Mesodermal cell (in vitro differentiated cells): ENCODE measurements around the gene TRIM25.

Experiments used
- H3K27ac ChIP-seq: 2 replicates; pipeline ENCODE4 v1.7.0; 2013; ENCODE audit warnings: mild to moderate bottlenecking, low read depth, low read length, moderate library complexity; ENCODE audit not compliant: severe bottlenecking
- H3K36me3 ChIP-seq: 2 replicates; pipeline ENCODE4 v1.7.1; 2013; ENCODE audit warnings: mild to moderate bottlenecking, low read length, moderate library complexity; ENCODE audit not compliant: control insufficient read depth, insufficient read depth
- H3K4me1 ChIP-seq: one replicate; pipeline ENCODE4 v1.7.1; 2013; ENCODE audit warnings: mild to moderate bottlenecking, low read length; ENCODE audit not compliant: insufficient read depth, control insufficient read depth, poor library complexity, severe bottlenecking
- H3K4me3 ChIP-seq: 2 replicates; pipeline ENCODE4 v1.7.0; 2013; ENCODE audit warnings: low read length, control low read depth, mild to moderate bottlenecking; ENCODE audit not compliant: insufficient read depth, poor library complexity, severe bottlenecking; ENCODE audit errors: extremely low read depth
- H3K9me3 ChIP-seq: 2 replicates; pipeline ENCODE4 v1.7.1; 2013; ENCODE audit warnings: mild to moderate bottlenecking, low read length, moderate library complexity; ENCODE audit not compliant: control insufficient read depth
- whole genome bisulfite sequencing, 2 experiments: methylation state at CpG; one replicate each; pipeline ENCODE4 v1.1.5; 2013; ENCODE audit warnings: missing lambda C conversion rate in 2 of 2; ENCODE audit not compliant: insufficient coverage in 2 of 2; 5-methylcytosine and 5-hydroxymethylcytosine counted together

The TRIM25 gene

GRCh38 chr17:56893503-56893902 is 20.3 kb downstream of the TRIM25 start:
- Histone ChIP-seq H3K36me3 (peaks cover 25% of the 10 kb centered on the region), H3K4me1 (peaks cover 10% of the 10 kb centered on the region), H3K4me3 (no peak overlapping the region), H3K9me3 (peaks cover 2% of the 10 kb centered on the region), H3K27ac (no peak overlapping the region)
- 86 to 87% methylated on average over 7 of the region's 7 CpGs for WGBS, 2 experiments

GRCh38 chr17:56892333-56892732 is 21.5 kb downstream of the TRIM25 start:
- WGBS, 2 experiments, result 100% methylated on average over 1 of the region's 1 CpG; no CpG with 5 or more reads in 1 of the 2 experiments

GRCh38 chr17:56891751-56892150 is 22.1 kb downstream of the TRIM25 start:
- 86 to 87% methylated on average over 15 to 16 of the region's 16 CpGs for WGBS, 2 experiments
- peaks cover 10% of the 10 kb centered on the region for H3K4me1 ChIP-seq
- H3K27ac ChIP-seq, result no peak overlapping the region
- peaks cover 27% of the 10 kb centered on the region for H3K36me3 ChIP-seq
- H3K9me3 ChIP-seq, result peaks cover 16% of the 10 kb centered on the region
- no peak overlapping the region for H3K4me3 ChIP-seq

More at GRCh38 chr17:56892333-56892732, 21.5 kb downstream of the TRIM25 start:
- H3K4me3 ChIP-seq, result no peak overlapping the region
- peaks cover 10% of the 10 kb centered on the region for H3K4me1 ChIP-seq
- H3K36me3 ChIP-seq, result peaks cover 25% of the 10 kb centered on the region
- no peak overlapping the region for H3K27ac ChIP-seq
- peaks cover 13% of the 10 kb centered on the region for H3K9me3 ChIP-seq

GRCh38 chr17:56890906-56891674 is 22.8 kb downstream of the TRIM25 start:
- Histone ChIP-seq H3K9me3 (peaks cover 16% of the 10 kb centered on the region), H3K4me1 (peaks cover 5% of the 10 kb centered on the region), H3K36me3 (peaks cover 27% of the 10 kb centered on the region), H3K4me3 (no peak overlapping the region), H3K27ac (no peak overlapping the region)
- 94 to 100% methylated on average over 3 to 6 of the region's 7 CpGs for WGBS, 2 experiments

GRCh38 chr17:56890390-56890789 is 23.5 kb downstream of the TRIM25 start:
- H3K27ac ChIP-seq, result no peak overlapping the region
- peaks cover 16% of the 10 kb centered on the region for H3K9me3 ChIP-seq
- no peak overlapping the region for H3K4me3 ChIP-seq
- H3K36me3 ChIP-seq, result peaks cover 27% of the 10 kb centered on the region
- no peaks in the 10 kb centered on the region for H3K4me1 ChIP-seq
- 92 to 97% methylated on average over 5 to 6 of the region's 6 CpGs for WGBS, 2 experiments

- Histone ChIP-seq H3K36me3 (peaks cover 21% of the 10 kb centered on the region), H3K9me3 (peaks cover 16% of the 10 kb centered on the region), H3K4me1 (no peaks in the 10 kb centered on the region), H3K4me3 (no peak overlapping the region), H3K27ac (no peak overlapping the region)
- WGBS, 2 experiments, result 89 to 92% methylated on average over 5 to 8 of the region's 9 CpGs
These were observed 26.0 kb downstream of the TRIM25 start for GRCh38 chr17:56887552-56888467.

GRCh38 chr17:56887105-56887504 is 26.7 kb downstream of the TRIM25 start:
- peaks cover 16% of the 10 kb centered on the region for H3K9me3 ChIP-seq
- H3K36me3 ChIP-seq, result peaks cover 19% of the 10 kb centered on the region
- H3K4me3 ChIP-seq, result no peak overlapping the region
- no peak overlapping the region for H3K27ac ChIP-seq
- H3K4me1 ChIP-seq, result no peaks in the 10 kb centered on the region
- 95% methylated on average over 2 of the region's 5 CpGs; no CpG with 5 or more reads in 1 of the 2 experiments for WGBS, 2 experiments

- Histone ChIP-seq H3K9me3 (peaks cover 16% of the 10 kb centered on the region), H3K36me3 (peaks cover 16% of the 10 kb centered on the region), H3K27ac (no peak overlapping the region), H3K4me3 (no peak overlapping the region), H3K4me1 (no peaks in the 10 kb centered on the region)
- 85 to 100% methylated on average over 2 of the region's 2 CpGs for WGBS, 2 experiments
These were observed 27.5 kb downstream of the TRIM25 start for GRCh38 chr17:56886288-56886731.

GRCh38 chr17:56885312-56885657 is 28.6 kb downstream of the TRIM25 start:
- Histone ChIP-seq H3K9me3 (peaks cover 16% of the 10 kb centered on the region), H3K27ac (no peak overlapping the region), H3K4me1 (no peaks in the 10 kb centered on the region), H3K36me3 (peaks cover 6% of the 10 kb centered on the region), H3K4me3 (no peak overlapping the region)
- no CpG with 5 or more reads among the region's 2 CpGs for WGBS, 2 experiments

GRCh38 chr17:56884483-56885311 is 29.2 kb downstream of the TRIM25 start:
- H3K4me1 ChIP-seq, result no peaks in the 10 kb centered on the region
- H3K27ac ChIP-seq, result no peak overlapping the region
- no peak overlapping the region for H3K4me3 ChIP-seq
- peaks cover 16% of the 10 kb centered on the region for H3K9me3 ChIP-seq
- peaks cover 6% of the 10 kb centered on the region for H3K36me3 ChIP-seq
- 73 to 90% methylated on average over 1 to 3 of the region's 6 CpGs for WGBS, 2 experiments
